NCI-H1436 treated with DMSO at 0.1 percent for 48 hours (cell line): Measurements from ENCODE around the gene SLC35A2.
A peak's percentile ranks its signal among the peaks of the same experiment; 100 is the strongest.
"Not testable (repeated sequence)": the region's sequence is repeated elsewhere in the genome, so short reads cannot be mapped to it uniquely, and the experiment has no call there.

Experiments used
- DNase-seq: peaks from one replicate; lab custom pipeline; 2025; lab: John Stamatoyannopoulos, UW

SLC35A2 gene

DNA sequence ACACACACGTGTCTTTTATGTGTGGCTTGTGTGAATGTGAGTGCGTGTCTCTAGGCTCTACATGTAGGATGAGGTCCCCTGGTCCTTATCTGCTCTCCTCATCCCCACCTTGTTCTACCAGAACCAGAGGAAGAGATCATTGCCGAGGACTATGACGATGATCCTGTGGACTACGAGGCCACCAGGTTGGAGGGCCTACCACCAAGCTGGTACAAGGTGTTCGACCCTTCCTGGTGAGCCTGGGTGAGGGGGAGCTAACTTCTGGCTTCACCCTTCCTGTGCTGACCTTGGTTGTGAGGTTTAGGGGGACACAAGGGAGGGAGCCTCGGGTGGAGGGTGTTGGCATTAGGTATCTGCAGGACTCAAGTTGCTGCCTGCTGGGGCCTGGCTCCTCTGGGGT lies 10.4 kb downstream of the SLC35A2 start:
- no peak for DNase-seq

DNA sequence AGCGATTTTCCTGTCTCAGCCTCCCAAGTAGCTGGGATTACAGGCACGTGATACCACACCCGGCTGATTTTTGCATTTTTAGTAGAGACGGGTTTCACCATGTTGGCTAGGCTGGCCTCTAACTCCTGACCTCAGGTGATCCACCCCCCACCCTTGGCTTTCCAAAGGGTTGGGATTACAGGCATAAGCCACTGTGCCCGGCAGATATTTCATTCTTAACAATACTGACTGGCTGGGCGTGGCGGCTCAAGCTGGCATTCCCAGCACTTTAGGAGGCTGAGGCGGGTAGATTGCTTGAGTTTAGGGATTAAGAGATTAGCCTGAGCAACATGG lies 12.4 kb downstream of the SLC35A2 start:
- DNase-seq = no peak

DNA sequence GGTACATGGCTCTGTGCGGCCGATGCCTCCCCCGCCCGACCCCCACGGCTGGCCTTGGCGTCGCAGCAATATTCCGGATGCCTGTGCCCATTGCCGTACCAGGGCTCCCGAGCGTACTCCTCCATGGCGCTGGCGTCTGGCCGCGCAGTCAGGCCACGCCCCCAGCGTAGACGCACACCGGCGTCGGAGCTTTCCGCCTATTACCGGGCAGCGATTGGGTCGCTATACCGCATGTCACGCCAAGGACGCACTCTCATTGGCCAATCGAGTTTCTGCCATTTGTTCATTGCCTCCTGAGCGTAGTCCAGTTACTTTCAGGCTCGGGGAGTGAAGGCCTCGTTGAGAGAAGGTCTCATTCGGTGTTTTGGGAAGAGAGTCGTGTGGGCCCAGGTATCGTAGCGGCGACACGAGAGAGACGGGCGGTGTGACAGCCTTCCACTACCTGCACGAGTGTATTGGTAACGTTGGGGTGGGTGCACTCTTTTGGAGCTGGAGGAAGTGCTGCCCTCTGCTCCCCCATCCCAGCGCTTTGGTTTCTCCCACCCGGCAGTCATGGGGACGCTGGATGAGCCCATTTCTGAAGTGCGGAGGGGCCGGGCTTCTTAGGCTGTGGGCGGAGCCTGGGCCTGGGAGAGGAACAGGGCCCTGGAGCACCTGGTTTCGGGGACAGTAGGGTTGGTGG lies 13.7 kb downstream of the SLC35A2 start, which contains the start of the genes PQBP1 and TIMM17B:
Gene PQBP1, plus strand, starts transcription at position 306 of the 682 bp plus-strand sequence. CDS start 580 bp downstream, outside the sequence.
Gene TIMM17B, minus strand, starts transcription at position 144 of the 682 bp plus-strand sequence. Its CDS starts 19 bp downstream, at position 125.
- DNase-seq = peak; percentile 64

DNA sequence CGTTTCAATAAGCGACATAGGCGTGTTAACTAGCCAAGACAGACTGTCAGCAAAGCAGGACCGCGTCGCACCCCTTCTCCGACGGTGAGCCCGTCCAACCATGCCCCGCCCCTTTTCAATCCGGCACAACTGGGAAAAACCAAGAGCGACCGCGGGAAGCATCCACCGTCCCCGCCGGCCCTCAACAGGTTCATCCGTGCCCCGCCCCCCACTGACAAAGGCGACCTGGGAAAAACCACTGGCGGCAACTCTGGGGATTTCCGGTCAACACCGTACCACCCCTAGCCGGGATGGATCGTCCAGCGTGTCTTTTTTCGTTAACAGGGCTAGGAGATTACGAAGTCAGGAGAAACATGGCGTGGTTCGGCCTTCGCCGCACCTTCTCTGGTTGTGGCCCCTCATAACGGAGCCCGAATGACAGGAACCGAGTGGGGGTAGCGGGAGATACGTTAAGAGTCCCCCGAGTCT lies 14.3 kb downstream of the SLC35A2 start:
- no peak for DNase-seq

DNA sequence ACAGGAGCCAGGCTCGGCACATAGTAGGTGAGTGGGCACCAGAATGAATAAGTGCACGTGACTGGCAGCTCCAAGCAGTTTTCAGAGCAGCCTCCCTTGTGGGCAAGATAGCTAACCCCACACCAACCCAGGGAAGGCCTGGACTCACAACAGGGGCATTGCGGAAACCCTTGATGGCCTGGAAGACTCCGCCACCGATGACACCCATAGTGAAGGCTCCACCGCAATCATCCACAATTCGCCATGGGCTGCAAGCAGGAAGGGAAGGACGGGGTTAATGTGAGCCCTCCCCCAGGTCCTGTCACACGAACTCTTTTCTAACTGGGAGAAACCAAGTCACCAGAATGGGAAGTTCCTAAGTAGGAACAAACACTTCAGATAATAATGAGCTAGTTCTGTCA lies 14.8 kb downstream of the SLC35A2 start:
- no peak for DNase-seq

DNA sequence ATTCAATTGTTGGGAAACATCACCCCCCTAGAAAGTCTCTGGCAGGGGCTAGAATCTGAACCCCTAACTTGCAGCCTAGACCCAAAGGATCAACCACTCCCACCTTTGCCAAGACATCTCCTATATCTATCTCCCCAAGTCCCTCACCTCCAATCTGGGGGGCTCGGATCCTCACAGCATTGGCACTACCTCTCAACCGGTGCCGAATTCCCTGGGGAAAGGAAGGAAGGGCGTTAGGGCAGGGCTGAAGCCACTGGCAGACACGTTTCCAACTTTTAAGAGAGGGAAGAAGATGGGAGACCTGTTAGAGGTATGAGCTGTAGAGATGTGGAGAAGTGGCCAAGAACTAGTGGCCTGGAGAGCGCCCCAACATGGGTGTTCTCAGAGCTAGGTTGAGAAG lies 16.6 kb downstream of the SLC35A2 start:
- no peak for DNase-seq

DNA sequence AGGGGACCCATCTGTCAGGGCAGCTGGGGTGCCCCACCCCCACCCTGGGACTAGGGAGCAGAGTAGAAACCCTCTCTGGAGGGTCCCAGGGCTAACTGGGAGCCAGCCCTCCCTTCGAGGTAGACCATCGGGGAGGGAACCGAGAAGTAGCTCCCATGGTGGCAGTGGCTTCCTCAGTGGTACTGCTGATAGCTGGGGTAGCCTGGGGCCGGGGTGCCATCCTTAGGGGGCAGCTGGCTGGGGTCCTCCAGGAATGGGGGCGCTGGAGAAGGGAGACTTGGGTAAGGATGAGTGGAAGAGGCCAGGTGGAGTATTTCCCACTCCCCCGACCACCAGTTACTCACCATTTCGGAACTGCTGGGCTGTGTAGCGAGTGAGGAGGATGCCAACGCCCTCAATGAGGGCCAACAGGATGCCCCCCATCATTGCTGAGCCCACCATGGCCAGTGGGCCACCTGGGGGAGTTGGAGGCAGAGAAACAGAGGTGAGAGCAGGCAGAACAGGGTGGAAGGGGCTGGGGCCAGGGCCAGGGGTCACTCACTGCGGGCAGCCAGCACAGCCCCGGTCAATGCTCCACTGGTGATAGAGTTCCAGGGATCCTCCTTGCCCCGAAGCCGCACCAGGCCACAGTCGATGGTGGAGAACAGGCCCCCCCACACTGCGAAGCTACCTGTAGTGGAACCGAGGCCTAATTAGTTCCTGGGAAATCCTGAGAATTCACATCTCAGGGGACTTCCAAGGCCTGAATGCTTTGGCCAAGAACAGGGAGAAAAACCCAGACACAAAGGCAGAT lies 17.7 kb downstream of the SLC35A2 start:
- no peak for DNase-seq

DNA sequence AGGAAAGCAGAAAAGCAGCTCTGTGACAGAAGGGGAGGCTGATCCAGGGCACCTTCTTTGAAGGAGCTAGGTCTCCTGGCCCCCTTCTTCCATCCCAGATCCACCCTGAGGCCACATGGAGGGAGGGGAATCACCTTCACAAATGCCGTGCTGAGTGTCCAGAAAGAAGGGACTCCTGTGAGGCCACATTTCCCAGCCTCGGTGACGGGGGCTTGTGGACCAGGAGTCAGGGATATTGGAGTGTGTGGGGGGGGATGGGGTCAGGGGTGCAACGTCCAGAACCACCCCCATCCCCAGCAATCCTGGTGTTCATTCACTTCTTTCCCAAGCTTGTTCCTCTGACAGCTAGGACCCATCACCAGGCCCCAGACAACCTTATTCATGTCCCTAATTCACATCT lies 18.6 kb downstream of the SLC35A2 start:
- DNase-seq = no peak

DNA sequence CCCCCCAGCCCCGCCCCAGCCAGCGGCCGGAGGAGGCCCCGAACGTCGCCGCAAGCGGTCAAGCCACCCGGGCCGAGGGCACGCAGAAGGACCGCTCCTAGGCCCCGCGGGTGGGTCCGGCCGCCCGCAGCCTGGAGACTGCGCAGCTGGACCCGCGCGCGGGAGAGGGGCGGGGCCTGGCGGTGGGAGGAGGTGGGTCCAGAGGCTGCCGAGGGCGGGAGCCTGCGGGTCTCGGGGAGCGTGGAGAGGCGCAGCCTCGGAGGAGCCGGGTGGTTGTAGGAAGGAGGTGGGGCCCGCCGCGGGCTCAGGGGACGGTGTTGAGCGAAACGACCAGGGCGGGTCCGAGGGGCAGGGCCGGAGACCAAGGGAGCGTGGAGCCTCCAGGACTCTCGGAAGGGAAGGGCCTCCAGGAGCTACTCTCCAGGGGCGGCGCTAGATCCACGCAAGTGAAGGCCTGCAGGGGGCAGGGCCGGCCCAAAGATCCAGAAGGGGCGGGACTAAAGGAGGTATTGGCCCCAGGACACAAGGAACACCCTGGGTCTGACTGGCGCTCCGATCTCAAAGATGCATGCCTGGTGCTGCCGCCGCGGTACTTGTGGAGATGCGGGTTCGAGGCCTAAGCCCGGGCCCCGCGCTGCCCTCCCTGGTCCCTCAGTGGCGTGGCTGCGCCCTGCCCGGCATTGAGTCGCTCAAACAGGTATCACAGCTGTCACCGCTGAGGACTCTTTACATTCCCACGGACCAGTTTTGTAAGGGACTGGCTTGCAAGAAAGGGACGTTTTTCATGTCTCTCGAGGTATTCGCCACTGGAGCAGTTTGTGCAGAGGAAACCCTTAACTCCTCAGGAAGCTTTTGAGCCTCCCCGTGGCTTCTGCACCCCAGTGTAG lies 19.8 kb downstream of the SLC35A2 start:
- peak; percentile 2 for DNase-seq

DNA sequence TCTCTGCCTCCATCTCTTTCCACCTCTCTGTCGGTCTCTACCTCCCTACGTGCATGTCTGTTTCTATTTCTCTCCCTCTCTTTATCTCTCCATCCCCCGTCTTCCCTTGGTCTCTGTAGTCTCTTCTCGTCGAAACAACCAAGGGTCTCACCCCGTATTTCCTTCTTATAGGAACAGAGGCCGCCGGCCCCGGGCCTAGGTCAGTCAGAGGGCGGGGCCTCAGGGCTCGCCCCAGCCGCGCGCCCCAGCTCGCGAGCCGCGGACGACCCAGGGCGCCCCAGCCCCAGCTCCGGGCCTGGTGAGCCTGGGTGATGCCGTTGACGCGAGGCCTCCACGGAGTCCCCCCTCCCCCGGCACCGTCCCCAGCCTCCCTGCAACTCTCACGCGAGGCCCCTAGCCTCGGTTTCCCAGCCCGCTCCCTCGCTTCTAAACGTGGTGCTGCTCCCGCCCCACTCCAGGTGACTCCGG lies 20.5 kb downstream of the SLC35A2 start:
- no peak for DNase-seq

DNA sequence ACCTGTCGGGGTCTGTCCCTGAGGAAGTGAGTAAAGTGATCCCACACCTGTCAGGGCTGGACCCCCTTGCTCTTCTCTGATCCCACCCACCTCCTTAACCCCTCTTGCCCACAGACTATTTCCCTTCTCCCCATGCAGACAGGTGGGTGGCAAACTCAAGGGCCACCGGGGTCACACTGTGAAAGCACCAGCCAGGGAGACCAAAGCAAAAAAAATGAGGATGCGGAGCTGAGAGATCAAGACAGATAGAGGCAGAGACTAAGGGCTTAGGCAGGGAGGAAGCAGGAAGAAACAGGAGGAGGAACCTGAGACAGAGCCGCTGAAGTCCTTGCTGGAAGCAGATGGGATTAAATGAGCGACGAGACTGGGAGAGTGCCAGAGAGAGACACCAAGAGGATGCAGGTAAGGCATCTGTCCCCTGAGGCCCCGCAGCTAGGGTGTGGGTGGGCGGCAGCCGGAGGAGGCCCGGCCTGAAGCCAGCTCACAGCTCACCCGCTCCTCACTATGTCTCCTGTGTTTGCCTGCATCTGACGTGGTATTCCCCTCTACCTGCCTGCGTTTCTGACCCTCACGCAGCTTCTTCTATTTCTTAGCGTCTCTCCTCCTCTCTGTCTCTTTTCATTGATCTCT lies 21.0 kb downstream of the SLC35A2 start:
- no peak for DNase-seq

DNA sequence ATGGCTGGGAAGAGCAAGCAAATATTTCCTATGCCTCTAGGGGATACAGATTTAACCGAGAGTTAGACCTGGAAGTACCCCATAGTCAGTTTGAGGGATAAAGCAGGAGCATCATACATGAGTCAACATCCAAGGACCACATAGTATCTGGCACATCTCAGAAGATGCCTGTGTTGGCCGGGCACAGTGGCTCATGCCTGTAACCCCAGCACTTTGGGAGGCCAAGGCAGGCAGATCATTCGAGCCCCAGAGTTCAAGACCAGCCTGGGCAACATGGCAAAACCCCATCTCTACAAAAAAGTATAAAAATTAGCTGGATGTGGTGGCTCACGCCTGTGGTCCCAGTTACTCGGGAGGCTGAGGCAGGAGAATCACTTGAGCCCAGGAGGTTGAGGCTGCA lies 24.9 kb downstream of the SLC35A2 start:
- DNase-seq = not testable (repeated sequence)

DNA sequence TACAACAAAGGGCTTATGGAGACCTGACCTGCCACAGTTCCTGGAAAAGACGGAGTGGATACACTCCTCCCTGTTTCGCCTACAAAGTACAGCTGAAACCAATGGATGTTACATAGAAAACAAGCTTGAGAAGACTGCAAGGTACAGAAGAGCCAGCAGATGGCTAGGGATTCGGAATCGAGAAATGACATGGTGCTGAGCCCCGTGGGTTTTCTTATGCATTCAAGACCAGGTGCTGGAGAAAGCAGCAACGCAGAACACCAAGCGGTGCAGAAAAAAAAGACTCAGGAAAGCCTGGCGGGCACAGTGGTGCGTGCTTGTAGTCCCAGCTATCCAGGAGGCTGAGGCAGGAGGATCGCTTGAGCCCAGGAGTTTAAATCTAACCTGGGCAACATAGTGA lies 27.7 kb downstream of the SLC35A2 start:
- DNase-seq = no peak

DNA sequence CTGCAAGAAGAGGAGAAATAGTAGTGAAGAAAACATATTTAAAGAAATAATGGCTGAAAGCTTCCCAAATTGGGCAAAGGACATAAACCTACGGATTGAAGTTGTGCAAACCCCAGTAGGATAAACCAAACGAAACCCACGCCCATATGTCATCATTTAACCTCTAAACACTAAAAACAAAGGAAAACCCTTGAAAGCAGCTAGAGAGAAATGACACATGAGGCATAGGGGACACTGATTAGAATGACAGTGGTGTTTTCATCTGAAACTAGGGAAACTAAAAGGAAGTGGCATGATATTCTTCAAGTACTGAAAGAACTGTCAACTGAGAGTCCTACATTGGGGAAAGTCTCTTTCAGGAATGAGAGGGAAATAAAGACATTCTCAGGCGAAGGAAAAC lies 34.5 kb downstream of the SLC35A2 start:
- not testable (repeated sequence) for DNase-seq

DNA sequence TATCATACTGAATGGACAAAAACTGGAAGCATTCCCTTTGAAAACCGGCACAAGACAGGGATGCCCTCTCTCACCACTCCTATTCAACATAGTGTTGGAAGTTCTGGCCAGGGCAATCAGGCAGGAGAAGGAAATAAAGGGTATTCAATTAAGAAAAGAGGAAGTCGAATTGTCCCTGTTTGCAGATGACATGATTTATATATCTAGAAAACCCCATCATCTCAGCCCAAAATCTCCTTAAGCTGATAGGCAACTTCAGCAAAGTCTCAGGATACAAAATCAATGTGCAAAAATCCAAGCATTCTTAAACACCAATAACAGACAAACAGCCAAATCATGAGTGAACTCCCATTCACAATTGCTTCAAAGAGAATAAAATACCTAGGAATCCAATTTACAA lies 39.4 kb downstream of the SLC35A2 start:
- DNase-seq = not testable (repeated sequence)

DNA sequence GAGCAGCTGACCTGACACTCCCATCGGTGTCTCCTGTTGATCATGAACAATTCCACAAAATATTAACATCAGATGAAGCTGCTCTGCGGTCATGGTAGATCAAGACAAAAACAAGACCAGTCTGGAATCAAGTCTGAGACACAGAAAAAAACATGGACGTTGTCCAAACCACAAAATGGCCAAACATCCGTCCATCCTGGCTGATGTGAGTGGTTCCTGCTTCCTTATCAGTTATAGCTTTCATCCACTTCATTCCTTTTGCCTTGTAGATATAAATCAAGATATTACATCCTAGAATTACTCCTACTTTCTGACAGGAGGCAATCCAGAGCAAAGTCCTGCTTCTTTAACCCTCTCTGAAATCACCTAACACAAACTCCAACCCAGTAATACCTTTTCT lies 47.2 kb downstream of the SLC35A2 start:
- no peak for DNase-seq

DNA sequence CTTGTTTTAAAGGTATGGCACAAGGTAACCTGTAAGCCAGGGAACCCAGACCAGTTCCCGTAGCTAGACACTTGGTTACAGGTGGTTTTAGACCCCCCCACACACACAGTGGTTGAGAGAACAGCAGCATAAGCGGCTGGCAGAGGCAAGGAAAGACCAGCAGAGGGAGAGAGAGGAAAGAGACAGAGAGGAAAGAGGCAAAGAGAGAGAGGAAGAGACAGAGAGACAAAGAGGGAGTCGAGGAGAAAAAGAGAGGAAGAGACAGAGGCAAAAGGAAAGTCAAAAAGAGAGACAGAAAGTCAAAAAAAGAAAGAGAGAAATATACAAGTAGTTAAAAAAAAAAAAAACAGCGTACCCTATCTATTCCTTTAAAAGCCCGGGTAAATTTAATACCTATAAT lies 56.5 kb downstream of the SLC35A2 start:
- no peak for DNase-seq

DNA sequence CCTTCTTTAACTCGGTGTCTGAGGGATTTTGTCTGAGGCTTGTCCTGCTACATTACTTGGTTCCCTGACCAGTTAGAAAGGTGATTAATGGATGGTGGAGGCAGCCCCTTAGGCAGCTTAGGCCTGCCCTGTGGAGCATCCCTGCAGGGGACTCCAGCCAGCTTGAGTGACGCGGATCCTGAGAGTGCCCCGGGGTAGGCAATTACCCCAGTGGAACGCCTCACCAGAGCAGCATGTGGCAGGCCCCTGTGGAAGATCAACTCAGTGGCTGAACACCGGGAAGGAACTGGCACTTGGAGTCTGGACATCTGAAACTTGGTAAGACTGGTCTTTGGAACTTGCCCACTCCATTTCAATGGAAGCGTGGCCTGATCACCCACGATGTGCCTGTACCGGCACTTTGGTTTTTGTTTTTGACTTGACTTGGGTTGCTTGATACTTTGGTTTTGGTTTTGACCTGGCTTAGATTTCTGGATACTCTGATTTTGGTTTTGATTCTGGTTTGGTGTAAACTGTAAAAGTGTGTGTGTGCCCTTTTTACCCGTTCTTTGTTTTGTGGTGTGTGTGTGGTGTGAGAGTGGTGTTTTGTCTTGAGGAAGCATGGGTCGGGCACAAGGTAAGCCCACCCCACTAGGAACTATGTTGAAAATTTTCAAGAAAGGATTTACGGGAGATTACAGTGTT lies 57.2 kb downstream of the SLC35A2 start:
- not testable (repeated sequence) for DNase-seq

DNA sequence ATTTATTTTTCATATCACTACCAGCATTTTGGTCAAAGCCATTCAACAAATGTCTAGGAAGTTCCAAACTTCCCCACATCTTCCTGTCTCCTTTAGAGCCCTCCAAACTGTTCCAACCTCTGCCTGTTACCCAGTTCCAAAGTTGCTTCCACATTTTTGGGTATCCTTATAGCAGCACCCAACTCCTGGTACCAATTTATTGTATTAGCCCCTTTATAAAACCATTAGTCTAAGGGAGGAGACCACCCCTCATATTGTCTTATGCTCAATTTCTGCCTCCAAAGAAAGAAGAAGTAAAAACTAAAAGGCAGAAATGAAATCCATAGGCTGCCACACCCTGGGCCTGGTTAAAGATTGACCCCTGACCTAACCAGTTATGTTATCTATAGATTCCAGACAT lies 58.0 kb downstream of the SLC35A2 start:
- DNase-seq = not testable (repeated sequence)
